GM21786 (cell line): ENCODE measurements around the gene CNTNAP2.

ENCODE experiments used
- ATAC-seq: cut with Tn5 transposase; IDR thresholded peaks from one replicate; pipeline ENCODE4 v1.9.1; 2021; ENCODE audit not compliant: unreplicated experiment

The CNTNAP2 gene

GRCh38 chr7:146285418-146285817 lies 168.8 kb downstream of the CNTNAP2 start:
- no peak for ATAC-seq

GRCh38 chr7:146290746-146291145 lies 174.1 kb downstream of the CNTNAP2 start:
- ATAC-seq = no peak

GRCh38 chr7:146291900-146292299 lies 175.3 kb downstream of the CNTNAP2 start:
- ATAC-seq = no peak

- no peak for ATAC-seq
These were observed 179.4 kb downstream of the CNTNAP2 start for GRCh38 chr7:146296028-146296427.

- ATAC-seq = no peak
These were observed 198.4 kb downstream of the CNTNAP2 start for GRCh38 chr7:146314962-146315361.

- no peak for ATAC-seq
These were observed 203.0 kb downstream of the CNTNAP2 start for GRCh38 chr7:146319629-146320028.

GRCh38 chr7:146321301-146321700 lies 204.7 kb downstream of the CNTNAP2 start:
- ATAC-seq = no peak

GRCh38 chr7:146331369-146331768 lies 214.8 kb downstream of the CNTNAP2 start:
- no peak for ATAC-seq

- ATAC-seq = no peak
These were observed 228.7 kb downstream of the CNTNAP2 start for GRCh38 chr7:146345251-146345650.

GRCh38 chr7:146346096-146346495 lies 229.5 kb downstream of the CNTNAP2 start:
- ATAC-seq = no peak

GRCh38 chr7:146355216-146355615 lies 238.6 kb downstream of the CNTNAP2 start:
- ATAC-seq = no peak

GRCh38 chr7:146359176-146359575 lies 242.6 kb downstream of the CNTNAP2 start:
- no peak for ATAC-seq

- no peak for ATAC-seq
These were observed 250.3 kb downstream of the CNTNAP2 start for GRCh38 chr7:146366938-146367337.

GRCh38 chr7:146370171-146370570 lies 253.6 kb downstream of the CNTNAP2 start:
- ATAC-seq = no peak

GRCh38 chr7:146375170-146375569 lies 258.6 kb downstream of the CNTNAP2 start:
- no peak for ATAC-seq

- ATAC-seq = no peak
These were observed 261.6 kb downstream of the CNTNAP2 start for GRCh38 chr7:146378196-146378595.

- no peak for ATAC-seq
These were observed 270.5 kb downstream of the CNTNAP2 start for GRCh38 chr7:146387140-146387539.

- no peak for ATAC-seq
These were observed 272.3 kb downstream of the CNTNAP2 start for GRCh38 chr7:146388928-146389327.

- ATAC-seq = no peak
These were observed 276.7 kb downstream of the CNTNAP2 start for GRCh38 chr7:146393346-146393745.

- no peak for ATAC-seq
These were observed 280.5 kb downstream of the CNTNAP2 start for GRCh38 chr7:146397141-146397540.

GRCh38 chr7:146401939-146402338 lies 285.3 kb downstream of the CNTNAP2 start:
- no peak for ATAC-seq

GRCh38 chr7:146405737-146406136 lies 289.1 kb downstream of the CNTNAP2 start:
- ATAC-seq = no peak

GRCh38 chr7:146411975-146412374 lies 295.4 kb downstream of the CNTNAP2 start:
- no peak for ATAC-seq

GRCh38 chr7:146412781-146413180 lies 296.2 kb downstream of the CNTNAP2 start:
- ATAC-seq = no peak
